ENCODE measurements around the gene MAPKAPK3. TPM values are rescaled to one million over a fixed set of nuclear protein-coding genes. Genes with fewer than 3 reads are reported as not detected.

The MAPKAPK3 gene
- total and polyA plus RNA-seq, 2 of the 8 experiments (the other 6 are each of a cell fraction or from before 2014, with no cell fraction given): 65.4 to 99.8 TPM

DNA sequence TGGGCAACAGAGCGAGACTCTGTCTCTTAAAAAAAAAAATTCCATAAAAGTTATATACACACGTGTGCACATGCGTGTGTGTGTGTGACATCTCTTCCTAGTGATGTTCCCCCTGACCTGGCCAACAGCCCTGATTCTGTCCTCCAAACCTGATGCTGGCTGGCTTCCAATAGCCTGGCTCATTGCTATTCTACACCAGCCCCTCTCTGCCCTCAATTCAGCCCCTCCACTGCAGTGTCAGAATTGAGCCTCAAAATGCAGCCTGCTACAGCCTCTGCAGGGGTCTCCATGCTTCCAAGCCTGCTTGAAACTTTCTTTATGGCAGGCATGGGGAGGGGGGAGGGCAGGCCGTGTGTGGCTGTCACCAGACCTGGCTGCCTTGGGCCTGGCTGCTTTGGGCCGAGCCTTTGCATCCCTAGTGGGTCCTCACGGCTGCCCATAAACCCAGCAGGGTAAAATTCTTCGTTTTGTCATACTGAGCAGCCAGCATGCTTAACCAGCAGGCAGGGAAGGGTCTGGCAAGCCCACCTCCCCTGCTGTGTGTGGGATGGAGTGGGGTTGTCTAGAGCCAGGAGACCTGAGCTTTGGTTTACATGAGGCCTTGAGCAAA is 35.1 kb downstream of the MAPKAPK3 start:
- no peak overlapping the region; the same call in 1 of the 2 replicates for H2BK20ac ChIP-seq (ENCODE audit: low read length)
- no peaks in the 10 kb centered on the region; the same call in none of the 2 replicates for H3K79me1 ChIP-seq (ENCODE audit: low read depth, low read length)
- ChIA-PET CTCF (ENCODE audit: partially characterized antibody) (interaction anchor here (0.6 to 63.8 kb wide), 14 partner anchors 9 to 617 kb away, joined by 3 to 1262 read pairs (median 3); partner anchors contain the start of genes CISH, DOCK3 and MAPKAPK3), POLR2A (ENCODE audit: partially characterized antibody) (interaction anchor here (0.7 to 2.1 kb wide), 10 partner anchors 8 to 79 kb away, joined by 3 to 15 read pairs (median 3); no protein-coding TSS in a partner anchor)
- no peak overlapping the region for H2BK5ac ChIP-seq (ENCODE audit: low read depth, low read length)
- DNase-seq (ENCODE audit: low read depth in 1 of 2, low spot score in 2 of 2) (peak in 1 of 2 experiments; percentile 56), FAIRE-seq (no peak)
- H3K18ac ChIP-seq (ENCODE audit: extremely low read depth, low read length): no peak overlapping the region
- H3K27ac ChIP-seq (ENCODE audit: low read depth, low read length): no peak overlapping the region
- no peak overlapping the region for H3K56ac ChIP-seq (replicated peaks; ENCODE audit: insufficient read length, low read depth, low read length)
- no peak overlapping the region for H2AFZ ChIP-seq (ENCODE audit: low read length)
- H3K9ac ChIP-seq (replicated peaks in 1 of 4; ENCODE audit: extremely low read depth in 1 of 4, low read depth in 3 of 4, low read length in 3 of 4): no peak overlapping the region
- no peaks in the 10 kb centered on the region for H3K79me2 ChIP-seq (ENCODE audit: control insufficient read depth in 1 of 2, insufficient read depth in 2 of 2, low read length in 2 of 2)
- peaks cover 2% of the 10 kb centered on the region in 2 experiments for H4K20me1 ChIP-seq (replicated peaks in 1 of 2; ENCODE audit: control insufficient read depth in 1 of 2, insufficient read depth in 2 of 2, low read length in 2 of 2)
- H3K36me3 ChIP-seq (ENCODE audit: control insufficient read depth in 2 of 4, insufficient read depth in 4 of 4, low read length in 3 of 4): peaks cover 0 to 6% (median 0%) of the 10 kb centered on the region in 4 experiments; a peak in 1 of 8 replicates
- no peaks in the 10 kb centered on the region for H3K9me3 ChIP-seq (ENCODE audit: insufficient read depth in 2 of 2, low read depth in 1 of 2, low read length in 1 of 2)
- peaks cover 0 to 18% (median 6%) of the 10 kb centered on the region in 4 experiments; a peak in 6 of 7 replicates for H3K4me1 ChIP-seq (replicated peaks in 1 of 4; ENCODE audit: control insufficient read depth in 3 of 4, insufficient read depth in 4 of 4, low read length in 3 of 4)
- H2BK120ac ChIP-seq (replicated peaks; ENCODE audit: low read depth, low read length): no peak overlapping the region
- no peak overlapping the region for H2BK12ac ChIP-seq (ENCODE audit: low read depth, low read length)
- H3K4me2 ChIP-seq (ENCODE audit: insufficient read depth in 1 of 2, low read depth in 2 of 2, low read length in 2 of 2): peak overlapping the region; percentile 5 to 40; a peak in 2 of 4 replicates
- H3K4me3 ChIP-seq (ENCODE audit: extremely low read depth in 1 of 4, insufficient read depth in 2 of 4, low read depth in 3 of 4, low read length in 4 of 4): no peak overlapping the region
- H4K91ac ChIP-seq (replicated peaks; ENCODE audit: insufficient read length, low read length): no peak overlapping the region
- H4K5ac ChIP-seq (ENCODE audit: insufficient read length, low read depth, low read length): no peak overlapping the region
- WGBS, 2 experiments (ENCODE audit: extremely low coverage in 1 of 2, insufficient coverage in 1 of 2, insufficient read length in 1 of 2, insufficient replicate concordance in 2 of 2, low coverage in 1 of 2, low lambda C conversion rate in 2 of 2, missing lambda C conversion rate in 1 of 2): 48% methylated on average over 7 of the region's 7 CpGs; no CpG with 5 or more reads in 1 of the 2 experiments
- H3K27me3 ChIP-seq (replicated peaks in 1 of 4; ENCODE audit: control insufficient read depth in 3 of 4, extremely low read depth in 1 of 4, insufficient read depth in 3 of 4, low read length in 3 of 4): no peaks in the 10 kb centered on the region
- H3K4ac ChIP-seq (replicated peaks; ENCODE audit: insufficient read length, low read depth, low read length): no peak overlapping the region
- H3K23me2 ChIP-seq (ENCODE audit: low read depth, low read length): no peaks in the 10 kb centered on the region
- H2AK5ac ChIP-seq (ENCODE audit: low read depth, low read length): no peak overlapping the region
- no peak overlapping the region for H4K8ac ChIP-seq (ENCODE audit: extremely low read depth, insufficient read depth, low read length)
- no peak overlapping the region for H3K23ac ChIP-seq (ENCODE audit: insufficient read length)
- peak overlapping the region; percentile 47; the same call in 1 of the 2 replicates for H2BK15ac ChIP-seq (ENCODE audit: low read length)
- no peak overlapping the region for H3K14ac ChIP-seq (ENCODE audit: insufficient read length)
- no peak for TF ChIP-seq ZNF274 (IDR thresholded peaks at IDR 0.05; ENCODE audit: borderline replicate concordance, extremely low read depth, low read length)
- 0 out of 4 replicates have a peak, but pooled peaks of 1 of the 2 experiments have one; percentile 19 for TF ChIP-seq SIN3A (conservative IDR thresholded peaks at IDR 0.05 in 1 of 2, IDR thresholded peaks at IDR 0.05 in 1 of 2; ENCODE audit: low read depth in 1 of 2, low read length in 2 of 2)
- TF ChIP-seq, protein P1, sequence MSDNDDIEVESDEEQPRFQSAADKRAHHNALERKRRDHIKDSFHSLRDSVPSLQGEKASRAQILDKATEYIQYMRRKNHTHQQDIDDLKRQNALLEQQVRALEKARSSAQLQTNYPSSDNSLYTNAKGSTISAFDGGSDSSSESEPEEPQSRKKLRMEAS (IDR thresholded peaks at IDR 0.05): peak; percentile 65
- 0 out of 4 replicates have a peak, but pooled peaks of 1 of the 2 experiments have one; percentile 4 for TF ChIP-seq HDAC2 (IDR thresholded peaks at IDR 0.05; ENCODE audit: borderline replicate concordance in 1 of 2, low read depth in 2 of 2, low read length in 2 of 2)
- TF ChIP-seq MAFK (IDR thresholded peaks at IDR 0.05; ENCODE audit: low read depth, low read length): no peak
- TF ChIP-seq POU5F1 (IDR thresholded peaks at IDR 0.05; ENCODE audit: low read depth, low read length): no peak
- TF ChIP-seq TEAD4 (IDR thresholded peaks at IDR 0.05; ENCODE audit: low read depth, low read length): peak; percentile 50
- 0 out of 2 replicates have a peak, but pooled peaks have one; percentile 19 for TF ChIP-seq BACH1 (IDR thresholded peaks at IDR 0.05; ENCODE audit: low read length)
- 0 out of 4 replicates have a peak, but pooled peaks of 1 of the 2 experiments have one; percentile 5 for TF ChIP-seq RAD21 (IDR thresholded peaks at IDR 0.05 in 1 of 2, conservative IDR thresholded peaks at IDR 0.05 in 1 of 2; ENCODE audit: low read depth in 2 of 2, low read length in 2 of 2)
- TF ChIP-seq SRF (IDR thresholded peaks at IDR 0.05; ENCODE audit: low read depth, low read length): no peak
